Left kidney (tissue), 2 donors: ENCODE measurements around the gene RPS6KA2. TPM values are rescaled to one million over a fixed set of nuclear protein-coding genes. Genes with fewer than 3 reads are reported as not detected.
"Not testable (repeated sequence)": the region's sequence is repeated elsewhere in the genome, so short reads cannot be mapped to it uniquely, and the experiment has no call there.

Source experiments
- DNase-seq: peaks from one replicate; pipeline ENCODE4 v3.0.0-alpha.2; 2013
- polyA plus RNA-seq: library from polyadenylated mRNA; unstranded; fragments of 120-200 nt; gene quantifications from one replicate; pipeline ENCODE4 v1.2.1, GENCODE V29; 2013; ENCODE audit not compliant: insufficient read length

Gene RPS6KA2
- polyA plus RNA-seq, 1 donor: 29.2 TPM

DNA sequence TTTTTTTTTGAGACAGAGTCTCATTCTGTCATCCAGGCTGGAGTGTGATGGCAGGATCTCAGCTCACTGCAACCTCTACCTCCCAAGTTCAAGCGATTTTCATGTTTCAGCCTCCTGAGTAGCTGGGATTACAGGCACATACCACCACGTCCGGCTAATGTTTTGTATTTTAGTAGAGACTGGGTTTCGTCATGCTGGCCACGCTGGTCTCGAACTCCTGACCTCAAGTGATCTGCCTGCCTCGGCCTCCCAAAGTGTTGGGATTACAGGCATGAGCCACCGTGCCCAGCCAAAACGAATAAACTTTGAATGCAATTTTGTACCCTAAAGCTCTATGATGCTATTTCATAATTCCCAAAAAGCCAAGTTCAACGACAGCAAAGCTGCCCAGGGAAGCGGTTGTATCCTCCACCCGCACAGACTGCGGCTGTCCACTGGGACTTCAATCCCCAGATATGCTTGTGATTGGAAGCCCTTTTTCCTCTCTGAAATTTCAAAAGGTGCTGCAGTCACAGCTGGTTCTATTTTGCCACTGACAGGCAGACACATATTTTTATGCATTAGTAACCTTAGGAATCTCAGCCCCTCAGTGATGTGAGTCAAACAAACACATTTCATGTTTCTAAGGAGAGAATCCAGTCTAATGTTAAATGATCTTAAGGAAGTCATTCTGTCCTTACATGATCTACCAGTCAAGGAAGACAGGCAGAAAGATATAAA lies 31.8 kb downstream of the RPS6KA2 start:
- DNase-seq: no peak

DNA sequence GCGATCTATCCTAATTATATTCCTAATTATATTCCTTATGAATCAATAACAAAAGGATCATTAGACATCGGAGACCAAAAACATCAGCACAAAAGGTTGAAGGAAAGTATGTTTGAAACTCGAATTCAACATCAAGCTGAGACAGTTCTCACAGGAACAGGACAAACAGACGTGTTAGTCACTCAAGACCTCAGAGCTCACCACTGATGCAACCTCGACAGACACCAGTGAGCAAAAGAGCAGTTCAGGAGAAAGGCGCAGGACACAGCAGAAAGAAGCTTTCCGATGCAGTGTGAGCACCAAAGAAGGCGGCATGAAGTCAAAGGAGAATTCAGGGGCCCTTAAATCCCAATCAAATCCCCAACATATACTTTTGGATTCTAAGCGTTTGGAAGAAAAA lies 34.2 kb downstream of the RPS6KA2 start:
- no peak for DNase-seq

DNA sequence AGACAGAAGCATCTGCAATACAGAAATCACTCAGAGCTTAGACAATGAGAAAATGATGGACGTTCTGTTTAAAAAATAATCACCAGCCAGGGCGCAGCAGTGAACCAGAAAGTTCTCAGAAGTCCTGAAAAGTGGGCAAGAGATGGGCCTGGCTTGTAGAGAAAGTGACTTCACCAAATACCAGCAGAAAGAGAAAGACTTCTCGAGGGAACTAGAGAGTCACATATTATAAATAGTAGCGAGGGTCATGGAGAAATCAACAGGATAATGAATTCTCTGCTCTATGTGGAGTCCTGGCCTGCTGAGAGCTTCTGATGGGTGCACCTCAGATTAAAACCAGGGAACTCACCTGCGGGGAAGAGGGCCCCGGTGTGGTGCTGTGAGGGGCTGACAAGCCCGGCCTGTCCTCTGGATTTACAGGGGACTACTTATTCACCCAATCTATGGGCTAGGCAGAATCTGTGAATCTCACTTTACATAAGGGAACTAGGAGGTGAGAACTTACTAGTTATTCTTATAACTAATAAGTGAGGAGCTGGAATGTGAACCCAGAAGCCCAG lies 35.0 kb downstream of the RPS6KA2 start:
- DNase-seq: no peak

DNA sequence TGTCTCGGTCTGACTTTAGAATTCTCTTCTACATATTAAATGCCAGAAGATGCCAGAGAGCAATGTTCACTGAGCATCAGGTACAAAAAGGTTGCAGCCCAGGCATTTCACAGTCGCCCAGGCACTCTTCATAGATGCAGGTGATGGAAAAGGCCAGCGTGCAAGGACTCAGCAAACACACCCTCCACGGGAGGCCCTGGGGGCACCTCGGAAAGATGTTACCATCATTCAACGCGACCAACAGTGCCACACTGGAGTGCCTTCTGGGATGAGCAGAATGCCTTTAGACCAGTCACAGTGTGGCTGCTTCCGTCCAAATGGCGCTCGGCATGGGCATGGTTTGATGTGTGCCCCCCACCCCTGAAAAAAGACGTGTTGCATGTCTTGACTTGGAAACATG lies 36.0 kb downstream of the RPS6KA2 start:
- DNase-seq: no peak

DNA sequence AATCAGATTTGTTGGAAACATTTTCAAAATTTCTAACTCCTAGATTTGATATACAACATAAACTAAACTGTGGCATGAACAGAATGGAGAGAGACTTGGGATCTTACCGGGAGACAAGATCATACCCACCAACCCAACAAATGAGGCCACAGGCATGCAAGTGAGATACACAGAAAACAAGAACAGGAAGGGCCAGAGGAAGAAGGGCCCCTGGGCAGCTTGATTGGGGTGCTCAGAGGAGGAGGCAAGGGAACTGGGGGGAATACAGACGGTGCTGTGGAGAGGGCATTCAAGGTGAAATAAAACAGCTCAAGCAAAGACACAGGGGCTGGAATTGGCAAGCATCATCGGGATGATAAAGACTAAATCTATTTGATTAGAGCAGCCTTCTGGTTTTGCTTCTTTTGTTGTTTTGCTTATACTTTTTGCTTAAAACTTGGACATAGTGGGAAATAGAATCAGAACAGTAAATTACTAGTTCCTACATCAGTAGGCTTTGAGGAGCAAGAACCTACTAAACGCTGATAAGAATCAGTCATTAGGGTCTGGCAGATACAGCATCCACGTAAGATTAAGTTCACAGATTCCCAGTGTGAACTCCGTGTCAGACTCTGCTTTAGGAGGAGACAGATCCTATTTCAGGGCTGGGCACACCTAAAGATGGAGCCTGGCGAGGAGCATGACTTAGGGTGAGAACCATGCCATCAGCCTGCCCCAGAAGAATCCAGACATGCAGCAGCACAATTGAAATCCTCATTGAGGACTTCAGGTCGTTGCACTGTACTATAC lies 37.1 kb downstream of the RPS6KA2 start:
- DNase-seq: no peak

DNA sequence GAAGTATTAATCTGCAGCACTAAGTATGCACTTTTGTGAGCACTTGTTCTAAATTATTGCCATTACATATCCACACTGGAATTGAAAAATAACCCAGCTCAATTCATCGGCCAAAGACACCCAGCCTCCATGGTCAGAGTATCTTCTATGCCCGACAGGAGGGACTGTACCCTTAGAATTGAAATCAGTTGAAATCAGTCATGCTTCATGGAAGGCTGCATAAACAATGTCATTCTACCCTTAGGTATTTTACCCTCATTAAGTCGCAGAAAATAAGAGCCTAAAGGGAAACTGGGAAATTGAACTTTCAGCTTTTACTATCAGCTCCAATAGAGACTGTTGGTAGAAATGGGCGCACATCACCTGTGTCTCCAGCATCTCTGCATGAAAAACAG lies 37.7 kb downstream of the RPS6KA2 start:
- no peak for DNase-seq

DNA sequence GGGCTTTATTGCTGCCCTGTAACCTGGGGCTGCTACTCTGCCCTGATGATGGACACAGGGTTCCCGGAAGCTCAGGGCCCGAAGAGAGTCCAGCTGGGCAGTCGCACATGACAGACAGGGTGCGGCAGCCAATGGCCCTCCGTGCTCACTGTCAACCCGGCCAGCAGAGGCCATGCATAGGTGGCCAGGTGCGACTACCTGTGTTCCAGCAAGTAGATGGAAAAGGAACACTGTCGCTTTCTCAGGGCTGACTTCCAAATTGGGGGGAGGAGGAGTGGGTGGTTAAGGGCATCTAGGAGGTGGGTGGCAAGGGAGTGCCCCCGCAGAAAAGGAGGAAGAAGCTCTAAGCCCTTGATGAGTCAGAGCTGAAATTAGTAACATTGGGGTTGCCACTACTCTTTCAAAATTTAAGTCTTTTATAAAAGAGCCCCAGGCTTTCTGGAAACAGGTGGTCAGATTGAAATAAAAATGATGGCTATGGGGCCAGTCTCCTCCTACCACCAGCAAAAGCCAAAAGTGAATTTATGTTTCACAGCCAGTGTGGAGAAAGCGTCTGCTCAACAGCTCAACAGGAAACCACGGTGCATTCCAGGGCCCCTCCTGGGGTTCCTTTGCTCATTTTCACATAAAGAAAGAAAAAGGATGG lies 38.2 kb downstream of the RPS6KA2 start:
- no peak for DNase-seq

DNA sequence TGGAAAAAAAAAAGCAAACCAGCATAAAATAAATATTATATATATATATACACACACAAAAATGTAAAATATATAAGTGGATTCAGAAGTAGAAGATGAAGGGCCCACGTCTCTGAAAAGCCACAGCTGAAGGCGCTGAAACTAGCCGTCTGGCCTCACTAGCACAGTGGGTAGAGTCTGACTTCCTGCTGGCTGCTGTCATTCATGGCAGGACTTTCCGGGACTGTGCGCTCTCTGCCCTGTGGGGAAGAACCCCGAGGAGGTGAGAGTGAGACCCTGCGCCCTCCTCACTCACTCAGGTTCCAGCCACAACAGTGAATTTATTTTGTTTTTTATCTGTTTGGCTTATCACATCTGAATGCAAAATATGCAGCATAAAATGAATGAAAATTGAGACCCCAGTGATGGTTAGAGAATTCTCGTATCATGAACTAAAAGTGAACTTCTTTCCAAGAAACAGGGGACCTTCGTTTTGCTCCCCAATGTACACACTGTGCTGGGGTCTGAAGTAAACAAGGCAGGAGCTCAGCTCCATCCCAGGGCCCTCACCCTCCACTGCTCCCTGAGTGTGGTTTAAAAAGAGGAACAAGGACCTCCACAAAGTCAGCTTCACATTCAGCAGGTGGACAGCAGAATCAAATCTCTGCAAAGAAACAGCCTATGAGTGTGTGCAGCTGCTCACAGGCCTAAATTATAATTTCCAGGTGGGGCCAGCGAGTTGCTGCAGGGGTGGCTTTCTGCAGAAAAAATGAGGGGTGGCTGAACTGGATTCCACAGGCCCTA lies 39.2 kb downstream of the RPS6KA2 start:
- no peak for DNase-seq

DNA sequence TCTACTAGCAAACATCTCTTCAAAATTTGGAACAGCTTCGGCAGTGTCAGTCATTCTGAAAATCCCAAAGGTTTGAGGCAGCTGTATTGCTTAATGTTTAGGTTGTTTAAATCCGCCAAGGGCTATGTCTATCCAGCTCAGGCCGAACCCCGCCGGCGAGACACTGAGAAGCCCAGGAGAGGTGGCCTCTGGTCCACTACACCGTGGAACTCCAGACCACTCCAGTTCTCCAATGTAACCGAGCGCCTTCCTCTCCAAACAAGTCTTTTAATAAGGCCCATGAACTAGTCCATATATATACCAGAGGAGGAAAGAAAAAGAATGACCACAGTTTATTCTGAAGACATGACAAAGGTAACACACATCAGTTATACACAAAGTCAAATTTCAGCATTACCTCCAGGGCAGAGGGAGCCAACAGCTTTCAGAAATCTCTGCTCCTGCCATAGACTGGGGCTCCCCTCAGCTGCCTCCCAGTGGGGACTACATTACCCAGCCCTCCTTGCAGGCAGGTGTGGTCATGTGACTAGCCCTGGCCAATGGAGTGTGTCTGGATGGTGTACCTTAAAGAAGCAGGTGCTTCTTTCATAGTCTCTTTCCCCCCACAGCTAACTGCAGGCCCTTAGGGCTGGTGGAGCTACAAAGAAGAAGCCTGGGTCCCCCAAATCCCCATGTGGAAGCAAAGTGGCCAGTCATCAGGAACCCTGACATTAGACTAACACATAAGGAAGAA lies 40.5 kb downstream of the RPS6KA2 start, which contains the start of gene RAMACL:
TSS of gene RAMACL (minus strand) at position 255 of the 733 bp plus-strand sequence. CDS start at position 54, 201 bp downstream.
- DNase-seq: no peak

DNA sequence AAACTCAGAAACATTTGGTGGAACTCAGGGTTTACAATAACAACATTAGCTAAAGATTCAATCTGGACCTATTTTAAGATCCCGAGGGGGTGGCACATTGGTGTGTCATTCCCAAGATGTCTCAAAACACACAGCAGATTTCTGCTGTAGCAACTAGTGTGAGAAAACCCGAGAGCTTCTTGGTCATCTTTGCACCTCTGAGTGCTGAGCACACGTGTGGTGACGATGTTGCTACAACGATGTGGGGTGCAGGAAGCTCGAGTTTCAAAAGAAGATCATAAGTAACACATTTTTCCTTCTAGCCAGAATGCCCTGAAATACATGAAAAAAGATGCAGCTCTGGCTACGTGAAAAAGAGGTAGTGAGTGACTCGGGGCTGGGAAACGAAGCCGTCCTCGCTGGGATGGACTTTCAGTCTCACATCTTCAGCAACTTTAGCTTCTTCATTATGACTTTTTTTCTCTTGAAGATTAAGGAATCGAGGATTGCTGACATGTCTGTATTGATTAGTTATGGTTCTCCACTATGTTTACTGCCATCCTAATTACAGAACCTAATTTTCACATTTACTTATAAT lies 42.1 kb downstream of the RPS6KA2 start:
- DNase-seq: no peak

DNA sequence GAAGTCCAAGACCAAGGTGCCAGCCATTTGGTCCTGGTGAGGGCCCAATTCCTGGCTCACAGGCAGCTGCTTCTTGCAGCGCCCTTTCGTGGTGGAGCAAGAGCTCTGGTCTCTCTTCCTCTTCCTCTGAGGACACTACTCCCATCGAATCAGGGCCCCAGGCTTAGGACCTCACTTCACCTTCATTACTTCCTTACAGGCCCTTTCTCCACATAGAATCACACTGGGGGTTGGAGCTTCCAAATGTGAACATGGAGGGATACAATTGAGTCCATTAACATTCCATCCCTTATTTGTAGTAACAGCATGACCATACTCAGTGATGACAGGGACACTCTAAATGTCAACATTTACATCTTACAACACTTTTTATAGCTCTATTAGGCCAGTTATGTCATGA lies 42.9 kb downstream of the RPS6KA2 start:
- DNase-seq: no peak

DNA sequence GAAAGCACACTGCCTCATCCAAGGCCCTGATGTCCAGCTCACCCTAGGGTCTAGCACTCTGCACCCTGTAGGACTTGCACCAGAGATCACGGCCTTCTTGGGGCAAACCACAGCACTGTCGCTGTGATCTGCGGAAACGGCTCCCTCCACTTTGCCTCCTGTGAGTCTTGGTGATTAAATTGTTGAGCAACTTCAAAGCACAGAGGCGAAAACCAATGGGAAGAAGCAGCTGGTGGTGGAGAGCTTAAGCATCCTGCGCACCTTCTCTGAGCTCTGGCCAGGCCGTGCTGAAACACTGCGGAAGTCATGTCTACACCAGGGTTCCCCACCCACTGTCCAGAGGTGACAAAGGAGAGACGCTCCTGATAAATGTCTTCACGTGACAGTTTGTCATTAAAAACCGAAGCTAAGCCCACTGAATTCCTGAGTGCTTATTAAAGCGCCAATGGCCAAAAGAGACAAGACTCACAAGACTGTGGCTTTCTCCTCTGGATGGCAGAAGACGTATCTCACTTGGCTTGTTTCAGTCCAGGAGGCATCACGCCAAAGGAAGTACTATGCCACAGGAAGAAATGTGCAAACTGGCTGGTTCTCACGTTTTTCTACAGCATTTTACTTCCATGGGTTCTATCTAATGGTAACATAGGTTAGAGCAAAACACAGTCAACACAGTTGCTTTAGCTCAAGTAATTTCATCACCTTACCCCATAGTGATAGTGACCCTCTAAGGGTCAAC lies 43.7 kb downstream of the RPS6KA2 start:
- no peak for DNase-seq

DNA sequence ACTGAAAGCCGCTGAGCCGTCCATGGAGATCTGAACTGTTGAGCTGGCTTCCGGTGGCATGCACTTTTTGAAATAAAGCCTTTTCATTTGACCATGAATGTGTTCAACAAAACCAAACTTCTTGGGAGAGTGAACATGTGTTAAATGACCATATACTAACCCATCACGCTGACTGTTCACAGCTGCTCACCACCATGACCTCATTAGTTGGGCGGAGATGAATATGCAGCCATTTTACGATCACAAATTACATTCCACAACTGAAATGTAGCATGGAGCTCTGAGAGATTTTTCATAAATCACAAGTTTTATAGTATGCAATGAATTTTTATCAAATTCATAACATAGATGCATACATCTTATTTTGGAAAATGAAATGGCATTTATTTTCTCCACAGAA lies 44.8 kb downstream of the RPS6KA2 start:
- peak; percentile 71 for DNase-seq

DNA sequence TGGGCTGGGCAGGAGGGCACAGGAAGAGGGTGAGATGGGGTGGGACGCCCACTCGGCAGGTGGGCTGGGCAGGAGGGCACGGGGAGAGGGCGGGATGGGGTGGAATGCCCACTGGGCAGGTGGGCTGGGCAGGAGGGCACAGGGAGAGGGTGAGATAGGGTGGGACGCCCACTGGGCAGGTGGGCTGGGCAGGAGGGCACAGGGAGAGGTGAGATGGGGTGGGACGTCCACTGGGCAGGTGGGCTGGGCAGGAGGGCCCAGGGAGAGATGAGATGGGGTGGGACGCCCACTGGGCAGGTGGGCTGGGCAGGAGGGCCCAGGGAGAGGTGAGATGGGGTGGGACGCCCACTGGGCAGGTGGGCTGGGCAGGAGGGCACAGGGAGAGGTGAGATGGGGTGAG lies 45.2 kb downstream of the RPS6KA2 start:
- not testable (repeated sequence) for DNase-seq

DNA sequence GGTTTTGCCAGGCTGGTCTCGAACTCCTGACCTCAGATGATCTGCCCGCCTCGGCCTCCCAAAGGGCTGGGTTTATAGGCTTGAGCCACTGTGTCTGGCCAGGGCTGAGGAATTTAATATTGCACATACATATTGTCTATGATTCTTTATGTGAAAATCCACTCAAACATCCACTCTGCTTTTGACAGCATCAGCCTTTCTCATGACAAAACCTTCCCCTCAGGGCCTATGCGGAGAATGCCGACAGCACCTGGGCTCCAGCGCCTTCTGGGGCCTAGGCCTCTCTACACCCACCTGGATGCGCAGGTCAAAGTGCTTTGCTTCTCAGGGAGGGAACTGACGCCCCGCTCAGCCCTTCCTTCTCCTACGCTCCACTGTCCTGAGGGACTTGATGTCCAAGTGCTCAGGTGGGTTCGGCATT lies 46.0 kb downstream of the RPS6KA2 start:
- no peak for DNase-seq

DNA sequence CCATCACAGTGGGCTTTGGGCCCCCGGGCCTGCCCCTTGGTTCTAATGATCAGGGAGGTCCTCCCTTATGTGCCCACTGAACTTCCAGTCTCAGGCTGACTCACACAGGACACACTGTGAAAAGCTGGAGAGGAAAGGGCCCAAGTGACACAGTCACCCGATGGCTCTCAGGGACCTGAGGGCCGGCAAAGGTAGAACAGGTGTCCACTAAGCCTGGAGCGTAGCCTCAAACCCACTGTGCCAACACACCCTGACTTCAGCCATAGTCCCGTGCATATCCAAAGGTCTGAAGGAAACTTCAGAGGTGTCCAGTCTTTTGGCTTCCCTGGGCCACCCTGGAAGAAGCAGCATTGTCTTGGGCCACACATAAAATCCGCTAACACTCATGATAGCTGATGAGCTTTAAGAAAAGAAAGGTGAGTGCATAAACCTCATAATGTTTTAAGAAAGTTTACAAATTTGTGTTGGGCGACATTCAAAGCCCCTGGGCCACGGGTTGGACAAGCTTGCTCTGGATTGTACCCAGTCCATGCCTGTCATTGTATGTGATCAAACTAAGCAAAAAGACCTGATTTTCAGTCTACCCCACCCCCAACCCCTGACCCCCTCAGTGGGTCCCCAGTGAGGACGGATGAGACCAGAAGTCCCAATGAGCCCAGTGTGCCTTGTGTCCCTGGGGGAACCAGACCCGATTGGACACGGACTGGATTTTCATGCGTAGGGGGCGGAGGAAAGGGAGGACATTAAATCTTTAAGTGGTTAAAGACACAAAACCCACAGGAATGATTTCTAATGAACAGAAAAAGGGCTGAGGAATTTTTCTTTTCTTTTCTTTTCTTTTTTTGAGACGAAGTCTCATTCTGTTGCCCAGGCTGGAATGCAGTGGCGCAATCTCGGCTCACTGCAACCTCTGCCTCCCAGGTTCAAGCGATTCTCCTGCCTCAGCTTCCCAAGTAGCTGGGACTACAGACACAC lies 46.7 kb downstream of the RPS6KA2 start:
- DNase-seq: no peak

DNA sequence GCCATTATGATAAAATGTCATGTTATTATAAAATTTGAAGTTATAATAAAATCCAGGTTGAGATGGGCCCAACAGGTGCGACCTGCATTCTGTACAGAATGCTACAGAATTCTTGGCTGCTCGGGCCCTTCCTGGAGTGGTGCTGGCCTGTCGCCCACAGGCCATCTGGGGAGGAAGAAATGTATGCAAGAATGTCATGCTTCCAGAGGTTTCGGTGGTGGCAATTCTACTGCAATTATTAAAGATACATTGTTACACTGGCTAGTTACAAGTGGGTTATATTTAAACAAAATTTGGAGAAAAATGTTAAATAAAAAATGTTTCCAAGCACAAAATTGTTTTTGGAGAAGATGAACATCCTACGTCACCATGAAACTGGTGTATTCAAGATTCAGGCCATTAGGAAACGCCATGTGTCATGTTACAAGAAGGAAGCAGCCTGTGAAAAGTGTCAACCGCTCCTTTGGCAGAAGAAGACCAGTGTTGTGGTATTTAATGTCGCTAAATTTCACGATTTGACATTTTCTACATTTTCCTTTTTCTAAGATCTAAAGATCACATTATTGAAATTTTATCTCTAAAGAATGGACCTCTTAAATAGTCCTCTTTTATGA lies 47.7 kb downstream of the RPS6KA2 start:
- no peak for DNase-seq

DNA sequence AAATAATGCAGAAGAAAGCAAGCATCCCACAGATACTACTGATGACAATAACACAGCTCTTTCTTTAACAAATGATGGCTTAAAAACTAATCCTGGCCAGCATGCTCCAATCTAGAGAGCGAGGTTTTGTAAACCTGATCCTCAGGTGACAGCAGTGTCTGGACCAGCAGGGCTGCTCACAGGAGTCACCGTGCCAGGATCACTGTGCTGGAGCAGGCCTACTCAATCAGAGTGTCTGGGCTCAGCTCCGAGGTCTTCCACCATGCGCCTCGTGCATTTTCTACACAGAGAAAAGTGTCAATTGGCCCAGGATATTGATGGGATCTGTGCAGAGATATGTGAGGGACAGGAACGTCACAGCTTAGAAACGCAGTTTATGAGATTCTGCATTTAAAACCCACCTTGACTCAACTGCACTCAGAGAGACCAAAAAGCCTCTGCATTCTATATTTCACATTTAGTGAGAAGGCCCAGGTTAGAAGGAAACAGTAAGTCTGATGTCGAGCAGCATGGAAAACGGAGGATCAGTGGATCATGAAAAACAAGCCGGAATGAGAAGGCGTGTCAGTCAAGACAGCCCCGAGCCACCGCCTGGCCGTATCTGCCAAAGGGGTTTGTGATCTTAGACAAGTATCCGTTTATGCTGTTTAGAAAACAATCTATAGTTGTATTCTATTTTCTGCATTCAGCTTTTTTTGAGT lies 48.4 kb downstream of the RPS6KA2 start:
- no peak for DNase-seq
